NOMO-1 (cell line): ENCODE measurements around the gene GGA2.
"Not testable (repeated sequence)": the region's sequence is repeated elsewhere in the genome, so short reads cannot be mapped to it uniquely, and the experiment has no call there.

Source experiments
- DNase-seq, 2 experiments: peaks; one replicate each; lab custom pipeline; 2025; ENCODE audit not compliant: unreplicated experiment in 2 of 2; lab: John Stamatoyannopoulos, UW

The GGA2 gene, protein sequence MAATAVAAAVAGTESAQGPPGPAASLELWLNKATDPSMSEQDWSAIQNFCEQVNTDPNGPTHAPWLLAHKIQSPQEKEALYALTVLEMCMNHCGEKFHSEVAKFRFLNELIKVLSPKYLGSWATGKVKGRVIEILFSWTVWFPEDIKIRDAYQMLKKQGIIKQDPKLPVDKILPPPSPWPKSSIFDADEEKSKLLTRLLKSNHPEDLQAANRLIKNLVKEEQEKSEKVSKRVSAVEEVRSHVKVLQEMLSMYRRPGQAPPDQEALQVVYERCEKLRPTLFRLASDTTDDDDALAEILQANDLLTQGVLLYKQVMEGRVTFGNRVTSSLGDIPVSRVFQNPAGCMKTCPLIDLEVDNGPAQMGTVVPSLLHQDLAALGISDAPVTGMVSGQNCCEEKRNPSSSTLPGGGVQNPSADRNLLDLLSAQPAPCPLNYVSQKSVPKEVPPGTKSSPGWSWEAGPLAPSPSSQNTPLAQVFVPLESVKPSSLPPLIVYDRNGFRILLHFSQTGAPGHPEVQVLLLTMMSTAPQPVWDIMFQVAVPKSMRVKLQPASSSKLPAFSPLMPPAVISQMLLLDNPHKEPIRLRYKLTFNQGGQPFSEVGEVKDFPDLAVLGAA

DNA sequence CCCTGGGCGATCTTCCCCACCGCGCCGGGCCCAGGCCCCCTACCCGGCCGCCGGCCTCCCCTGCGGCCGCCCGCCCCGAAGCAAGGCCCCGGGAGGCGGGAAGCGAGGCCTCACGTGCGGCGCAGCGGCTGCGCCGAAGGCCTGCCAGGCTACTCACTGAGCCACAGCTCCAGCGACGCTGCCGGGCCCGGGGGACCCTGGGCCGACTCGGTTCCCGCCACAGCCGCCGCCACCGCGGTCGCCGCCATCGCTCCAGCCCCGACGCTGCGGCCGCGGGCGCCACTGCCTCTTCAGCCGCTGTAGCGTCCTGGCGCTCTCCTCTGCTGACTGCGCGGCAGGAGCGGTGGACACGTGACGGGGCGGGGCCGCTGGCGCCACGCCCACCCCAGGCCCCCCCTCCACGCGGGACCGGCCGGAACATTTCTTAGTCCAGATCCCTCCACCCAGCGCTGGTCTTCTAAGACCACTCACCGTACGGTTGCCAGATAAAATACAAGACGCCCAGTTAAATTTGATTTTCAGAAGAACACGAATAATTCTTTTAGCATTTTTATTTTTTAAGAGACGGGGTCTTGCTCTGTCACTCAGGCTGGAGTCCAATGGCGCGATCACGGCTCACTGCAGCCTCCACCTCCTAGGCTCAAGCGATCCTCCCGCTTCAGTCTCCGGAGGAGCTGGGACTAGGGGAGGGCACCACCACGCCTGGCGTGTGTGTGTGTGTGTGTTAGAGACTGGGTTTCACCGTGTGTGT lies at the start of gene GGA2:
Gene GGA2 (minus strand): TSS at position 331 of the 751 bp plus-strand sequence. CDS start 83 bp downstream, at position 248.
- DNase-seq = peak; percentile 62 to 82

DNA sequence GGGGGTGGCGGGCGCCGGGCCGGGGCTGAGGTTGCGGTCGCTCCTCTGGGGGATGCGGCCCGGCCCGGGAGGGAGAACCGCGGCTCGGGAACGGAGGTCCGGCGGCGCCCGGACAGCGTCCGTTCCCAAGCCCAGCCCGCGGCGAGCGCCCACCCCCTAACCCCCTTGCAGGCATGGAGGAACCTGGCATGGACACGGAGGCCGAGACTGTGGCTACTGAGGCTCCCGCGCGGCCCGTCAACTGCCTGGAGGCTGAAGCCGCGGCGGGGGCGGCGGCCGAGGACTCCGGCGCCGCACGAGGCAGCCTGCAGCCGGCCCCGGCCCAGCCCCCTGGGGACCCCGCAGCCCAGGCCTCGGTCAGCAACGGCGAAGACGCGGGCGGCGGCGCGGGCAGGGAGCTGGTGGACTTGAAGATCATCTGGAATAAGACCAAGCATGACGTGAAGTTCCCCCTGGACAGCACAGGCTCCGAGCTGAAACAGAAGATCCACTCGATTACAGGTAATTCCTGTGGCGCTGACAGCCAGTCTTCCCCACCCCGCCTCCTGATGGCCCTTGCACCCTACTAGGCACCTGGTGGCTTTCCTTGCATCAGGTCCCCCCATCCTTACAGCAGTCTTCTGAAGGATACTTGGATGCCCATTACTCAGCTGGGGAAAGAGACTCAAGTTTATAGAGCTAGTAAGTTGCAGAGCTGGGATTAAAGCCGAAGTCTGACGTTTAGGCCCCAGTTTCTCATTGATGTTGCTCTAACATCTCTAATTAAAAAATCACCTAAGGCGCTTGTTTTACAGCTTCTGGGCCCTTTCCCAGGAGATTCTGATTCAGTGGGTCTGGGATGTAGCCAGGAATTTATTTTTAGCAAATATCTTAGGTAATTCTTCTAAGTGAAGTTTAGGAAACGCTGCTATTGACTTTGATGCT lies 47.7 kb upstream of the GGA2 start:
- DNase-seq = no peak

DNA sequence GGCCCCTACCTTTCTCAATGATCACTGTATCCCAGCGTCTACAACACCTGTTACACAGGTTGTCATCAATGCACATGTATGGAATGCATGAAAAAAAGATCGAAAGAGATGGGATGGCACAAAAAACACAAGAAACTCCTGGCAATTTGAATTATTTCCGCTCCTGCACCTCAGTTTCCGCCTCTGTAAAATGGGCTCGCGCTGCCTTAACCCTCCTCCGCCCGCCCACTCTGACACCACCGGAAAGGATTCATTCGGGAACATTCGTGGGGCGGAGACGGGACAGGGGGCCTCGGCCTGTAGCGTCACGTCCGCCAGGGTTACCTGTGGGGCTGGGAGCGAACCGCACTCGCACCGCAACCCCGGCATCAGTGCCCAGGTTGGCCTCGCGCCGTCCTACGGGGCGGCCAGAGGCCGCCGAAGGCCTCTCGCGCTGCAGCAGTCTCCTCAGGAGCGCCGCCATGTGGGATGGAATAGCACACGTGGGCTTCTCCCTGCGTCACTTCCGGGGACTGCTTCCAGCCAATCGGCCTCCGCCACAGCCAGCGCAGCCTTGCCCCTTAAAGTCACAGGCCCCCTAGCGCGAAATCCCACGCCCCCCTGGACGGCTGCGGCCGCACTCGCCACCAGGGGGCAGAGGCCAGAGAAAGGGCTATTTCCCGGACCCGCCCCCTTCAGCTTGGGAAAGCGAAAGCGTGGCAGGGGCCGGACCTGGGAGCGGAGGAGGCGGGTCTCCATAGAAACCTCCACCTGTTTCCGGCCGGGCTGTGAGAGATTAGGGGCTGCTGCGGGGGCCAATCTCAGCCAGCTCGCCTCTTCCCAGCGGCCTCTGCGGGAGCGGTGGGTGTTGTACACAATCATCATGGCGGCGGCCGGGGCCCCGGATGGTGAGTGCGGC lies 46.8 kb upstream of the GGA2 start, which contains the start of the genes EARS2 and UBFD1:
Gene EARS2 (minus strand): TSS at position 470 of the 898 bp plus-strand sequence. CDS start 7 bp downstream, at position 463.
Gene UBFD1 (plus strand): TSS at position 847 of the 898 bp plus-strand sequence. CDS start 16 bp downstream, at position 863.
- DNase-seq = peak; percentile 98 to 100

DNA sequence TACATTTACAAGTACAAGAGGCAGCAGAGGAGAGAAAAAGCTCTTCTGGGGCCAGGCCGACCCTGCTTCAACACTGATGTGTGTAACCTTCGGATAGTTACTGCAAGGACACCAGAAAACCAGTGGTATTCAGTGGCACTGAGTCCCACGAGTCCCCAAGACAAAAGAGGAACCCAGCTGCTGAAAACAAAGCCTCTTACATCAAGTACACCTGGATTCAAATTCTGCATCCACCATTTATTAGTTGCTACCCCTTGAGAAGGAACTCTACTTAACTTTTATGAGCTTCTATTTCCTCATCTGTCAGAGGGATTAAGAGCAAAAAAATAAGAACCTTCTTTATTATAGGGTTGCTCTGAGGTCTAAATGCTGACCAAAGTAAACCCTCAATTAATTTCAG lies 44.2 kb upstream of the GGA2 start:
- DNase-seq = no peak

DNA sequence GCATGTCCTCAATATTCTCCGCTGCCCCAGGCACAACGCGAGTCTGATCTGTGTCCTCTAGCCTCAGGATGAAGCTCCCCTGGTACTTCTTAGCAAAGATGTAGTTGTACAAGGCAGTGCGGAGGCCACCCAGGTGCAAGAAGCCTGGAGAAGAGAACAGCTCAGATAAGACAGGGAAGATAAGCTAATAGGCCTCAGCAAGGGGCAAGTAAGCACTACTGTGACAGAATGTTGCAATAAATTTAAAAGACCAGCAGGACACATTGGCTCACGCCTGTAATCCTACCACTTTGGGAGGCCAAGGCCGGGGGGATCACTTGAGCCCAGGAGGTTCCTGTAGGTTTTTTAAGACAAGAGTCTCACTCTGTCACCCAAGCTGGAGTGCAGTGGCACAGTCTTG lies 41.9 kb upstream of the GGA2 start:
- no peak for DNase-seq

DNA sequence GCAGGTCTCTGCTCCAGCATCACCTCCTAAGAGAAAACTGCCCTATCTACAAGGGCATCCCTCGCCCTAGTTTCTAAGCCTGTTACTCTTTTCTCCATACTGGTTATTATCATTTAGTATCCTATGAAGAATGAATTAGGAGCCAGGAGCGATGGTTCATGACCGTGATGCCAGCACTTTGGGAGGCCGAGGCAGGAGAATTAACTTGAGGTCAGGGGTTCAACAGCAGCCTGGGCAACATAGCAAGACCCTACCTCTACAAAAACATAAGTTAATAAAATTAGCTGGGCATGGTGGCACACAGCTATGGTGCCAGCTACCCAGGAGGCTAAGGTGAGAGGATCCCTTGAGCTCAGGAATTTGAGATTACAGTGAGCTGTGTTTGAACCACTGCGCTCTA lies 39.6 kb upstream of the GGA2 start:
- DNase-seq = no peak

DNA sequence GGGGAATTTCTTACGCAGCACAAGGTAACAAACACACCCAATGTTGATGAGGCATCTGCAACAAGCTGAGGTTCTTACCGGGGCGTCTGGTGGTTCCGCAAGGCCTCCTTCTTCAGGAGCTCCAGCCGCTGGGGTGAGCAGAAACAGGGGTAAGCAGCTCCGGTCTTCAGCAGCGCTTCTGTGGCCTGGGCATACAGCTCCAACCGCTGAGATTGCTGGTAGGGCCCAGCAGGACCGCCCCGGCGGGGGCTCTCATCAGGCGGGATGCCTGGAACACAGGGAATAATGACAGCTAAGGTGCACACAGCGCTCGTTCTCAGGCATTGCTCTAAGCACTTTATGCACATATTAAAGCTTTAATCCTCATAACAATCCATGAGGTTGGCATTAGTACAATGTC lies 34.1 kb upstream of the GGA2 start:
- no peak for DNase-seq

DNA sequence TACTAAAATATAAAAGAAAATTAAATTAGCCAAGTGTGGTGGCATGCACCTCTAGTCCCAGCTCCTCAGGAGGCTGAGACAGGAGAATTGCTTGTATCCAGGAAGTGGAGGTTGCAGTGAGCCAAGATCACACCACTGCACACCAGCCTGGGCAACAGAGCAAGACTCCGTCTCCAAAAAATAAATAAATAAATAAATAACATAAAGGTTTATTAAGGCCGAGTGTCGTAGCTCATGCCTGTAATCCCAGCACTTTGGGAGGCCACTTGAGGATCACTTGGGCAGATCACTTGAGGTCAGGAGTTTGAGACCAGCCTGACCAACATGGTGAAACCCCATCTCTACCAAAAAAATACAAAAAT lies 30.5 kb upstream of the GGA2 start:
- not testable (repeated sequence) for DNase-seq

DNA sequence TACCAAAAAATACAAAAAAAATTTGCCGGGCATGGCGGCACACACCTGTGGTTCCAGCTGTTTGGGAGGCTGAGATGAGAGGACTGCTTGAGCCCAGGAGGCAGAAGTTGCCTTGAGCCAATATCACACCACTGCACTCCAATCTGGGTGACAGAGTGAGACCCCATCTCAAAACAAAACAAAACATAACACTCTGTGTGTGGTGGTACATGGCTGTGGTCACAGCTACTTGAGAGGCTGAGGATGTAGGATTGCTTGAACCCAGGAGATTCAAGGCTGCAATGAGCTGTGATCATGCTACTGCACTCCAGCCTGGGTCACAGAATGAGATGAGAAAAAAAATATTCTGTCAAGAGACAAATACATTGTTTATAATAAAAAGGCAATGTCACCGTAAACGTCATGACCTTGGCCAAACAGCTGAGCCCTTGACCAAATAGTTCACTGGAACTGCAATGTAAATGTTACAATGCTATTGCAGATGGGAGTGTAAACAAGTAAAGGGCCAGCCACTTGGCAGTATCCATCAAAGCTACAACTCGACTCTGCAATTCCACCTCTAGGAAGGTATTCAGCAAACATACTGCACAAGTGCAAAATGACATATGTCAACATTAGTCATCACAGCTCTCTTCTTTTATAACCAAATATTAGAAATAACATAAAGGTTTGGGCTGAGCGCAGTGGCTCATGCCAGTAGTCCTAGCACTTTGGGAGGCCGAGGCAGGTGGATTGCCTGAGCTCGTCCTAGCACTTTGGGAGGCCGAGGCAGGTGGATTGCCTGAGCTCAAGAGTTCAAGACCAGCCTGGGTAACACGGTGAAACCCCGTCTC lies 29.9 kb upstream of the GGA2 start:
- no peak for DNase-seq

DNA sequence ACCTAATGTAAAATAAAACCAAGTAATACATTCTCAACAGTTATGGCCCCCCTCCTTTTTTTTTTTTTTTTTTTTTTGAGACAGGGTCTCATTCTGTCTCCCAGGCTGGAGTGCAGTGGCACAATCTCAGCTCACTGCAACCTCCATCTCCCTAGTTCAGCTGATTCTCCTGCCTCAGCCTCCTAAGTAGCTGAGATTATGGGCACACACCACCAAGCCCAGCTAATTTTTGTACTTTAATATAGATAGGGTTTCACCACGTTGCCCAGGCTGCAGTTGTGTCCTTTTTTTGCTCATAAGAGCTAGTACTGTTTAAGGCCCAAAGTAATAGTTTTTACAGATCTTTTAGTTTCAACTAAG lies 28.6 kb upstream of the GGA2 start:
- no peak for DNase-seq

DNA sequence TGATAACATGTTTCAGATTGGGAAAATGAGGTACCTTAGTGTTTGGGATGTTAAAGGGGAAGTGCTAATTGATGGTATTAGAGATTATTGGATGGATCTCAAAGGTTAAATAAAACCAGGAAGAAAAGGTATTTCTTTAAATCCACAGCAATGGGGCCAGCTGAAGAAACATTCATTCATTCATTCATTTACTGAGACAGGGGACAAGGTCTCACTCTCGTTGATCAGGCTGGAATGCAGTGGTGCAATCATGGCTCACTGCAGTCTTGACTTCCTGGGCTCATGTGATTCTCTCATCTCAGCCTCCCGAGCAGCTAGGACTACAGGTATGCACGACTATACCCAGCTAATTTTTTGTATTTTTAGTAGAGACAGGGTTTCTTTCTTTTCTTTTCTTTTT lies 27.1 kb upstream of the GGA2 start:
- no peak for DNase-seq

DNA sequence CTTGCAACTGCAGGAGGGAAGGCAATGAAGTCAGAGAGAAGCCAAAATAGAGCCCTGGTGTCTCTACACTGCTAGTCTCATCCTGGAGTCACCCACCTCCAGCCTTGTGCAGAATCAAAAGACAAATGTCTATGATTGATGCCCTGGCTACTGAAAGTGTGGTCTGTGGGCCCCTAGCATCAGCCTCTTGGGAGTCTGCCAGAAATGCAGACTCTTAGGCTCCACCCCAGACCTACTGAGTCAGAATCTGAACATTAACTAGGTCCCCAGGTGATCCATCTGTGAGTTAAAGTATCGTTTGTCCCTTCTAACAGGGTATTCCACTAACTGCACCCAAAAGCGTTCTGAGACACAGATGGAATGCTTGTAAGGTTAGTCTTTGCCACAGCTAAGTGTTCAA lies 25.6 kb upstream of the GGA2 start:
- DNase-seq = no peak

DNA sequence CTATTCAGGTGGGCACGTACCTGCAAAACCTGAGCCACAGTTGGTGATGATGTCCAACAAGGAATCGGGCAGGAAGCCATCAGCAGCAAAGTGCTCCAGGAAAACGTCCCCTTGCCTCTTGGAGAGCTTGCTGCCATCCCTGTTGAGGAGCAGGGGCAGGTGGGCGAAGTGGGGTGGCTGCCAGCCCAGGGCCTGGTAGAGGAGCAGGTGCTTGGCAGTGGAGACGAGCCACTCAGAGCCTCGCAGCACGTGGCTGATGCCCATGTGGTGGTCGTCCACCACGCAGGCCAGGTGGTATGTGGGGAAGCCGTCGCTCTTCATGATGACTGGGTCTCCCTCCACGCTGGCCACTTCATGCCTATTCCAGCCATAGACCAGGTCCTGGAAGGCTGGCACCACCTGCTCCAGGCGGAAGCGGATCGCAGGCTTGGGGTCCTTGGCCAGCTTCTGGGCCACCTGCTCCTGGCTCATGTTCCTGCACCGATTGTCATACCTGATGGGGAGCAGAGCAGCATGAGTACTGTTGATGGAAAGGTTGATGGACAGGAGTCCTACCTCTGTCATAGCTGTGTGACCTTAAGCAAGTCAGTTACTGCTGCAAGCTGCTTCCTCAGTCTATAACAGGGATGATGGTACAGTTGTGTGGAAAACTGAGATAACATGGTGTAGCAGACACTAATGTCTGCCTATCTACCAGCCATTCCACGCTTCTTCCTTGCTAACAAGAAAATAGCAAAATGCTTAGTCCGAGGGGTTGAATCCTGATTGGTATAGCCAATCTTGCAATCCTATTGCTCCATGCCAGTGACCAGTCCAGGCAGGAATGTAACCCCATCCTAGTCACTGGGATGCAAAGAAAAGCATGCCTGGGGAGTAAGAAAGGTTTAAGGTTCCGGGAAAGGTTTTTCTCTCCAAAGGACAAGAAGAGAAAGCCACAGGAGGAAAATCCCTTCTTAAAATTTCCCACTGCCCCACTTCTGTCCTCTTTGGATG lies 24.9 kb upstream of the GGA2 start:
- DNase-seq = no peak

DNA sequence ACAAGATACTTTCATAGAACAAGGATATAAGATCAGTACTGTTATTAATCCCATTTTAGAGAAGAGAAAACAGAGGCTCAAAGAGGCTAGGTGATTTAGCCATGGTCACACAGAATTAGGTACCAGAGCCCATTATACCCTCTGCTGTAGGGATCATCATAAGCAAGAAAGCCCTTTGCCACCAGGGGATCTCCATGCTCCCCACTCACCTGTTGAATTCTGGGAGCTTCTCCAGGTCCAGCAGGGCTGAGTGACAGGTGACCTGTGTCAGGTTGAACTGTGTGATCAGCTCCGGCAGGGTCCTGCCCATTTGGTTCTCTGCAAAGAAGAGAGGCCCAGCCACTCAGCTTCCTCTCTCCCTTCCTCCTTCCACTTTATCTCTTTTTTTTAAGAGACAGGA lies 22.2 kb upstream of the GGA2 start:
- no peak for DNase-seq

DNA sequence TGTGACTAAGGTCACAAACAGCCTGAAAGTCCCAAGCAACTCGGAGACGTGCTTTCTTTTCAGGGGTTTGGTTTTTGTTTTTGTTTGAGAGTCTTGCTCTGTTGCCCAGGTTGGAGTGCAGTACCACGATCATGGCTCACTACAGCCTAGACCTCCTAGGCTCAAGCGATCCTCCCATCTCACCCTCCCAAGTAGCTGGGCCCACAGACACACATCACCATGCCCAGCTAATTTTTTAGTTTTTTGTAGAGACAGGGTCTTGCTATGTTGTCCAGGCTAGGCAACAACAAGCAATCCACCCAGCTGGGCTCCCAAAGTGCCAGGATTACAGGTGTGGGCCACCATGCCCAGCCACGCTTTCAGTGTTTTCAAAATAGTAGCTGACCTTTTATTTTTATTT lies 19.8 kb upstream of the GGA2 start:
- DNase-seq = no peak

DNA sequence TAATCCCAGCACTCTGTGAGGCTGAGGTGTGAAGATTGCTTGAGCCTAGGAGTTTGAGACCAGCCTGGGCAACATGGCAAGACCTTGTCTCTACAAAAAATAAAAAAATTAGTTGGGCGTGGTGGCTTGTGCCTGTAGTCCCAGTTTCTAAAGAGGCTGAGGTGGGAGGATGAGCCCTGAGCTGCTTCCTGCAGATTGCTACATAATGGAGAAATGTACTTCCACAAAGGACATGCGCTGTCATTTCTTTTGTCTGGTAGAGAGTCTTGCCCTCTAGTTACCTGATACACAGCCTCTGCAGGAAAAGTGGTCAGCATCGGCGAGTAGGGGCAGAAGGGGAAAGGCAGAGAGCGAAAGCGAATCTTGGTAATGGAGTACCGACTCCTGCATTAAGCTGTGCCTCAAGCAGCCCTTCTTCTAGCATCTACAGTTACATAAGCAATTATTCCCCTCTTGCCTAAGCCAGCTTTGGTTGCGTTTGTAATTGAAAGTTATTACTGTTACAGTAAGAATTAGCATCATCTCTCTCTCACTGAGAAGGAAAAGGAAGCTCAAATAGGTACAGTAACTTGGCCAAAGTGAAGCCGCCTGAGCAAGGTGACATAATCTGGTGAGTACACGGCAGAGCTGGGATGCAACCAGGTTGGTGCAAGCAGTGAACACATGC lies 18.5 kb upstream of the GGA2 start:
- DNase-seq = peak; percentile 29 to 68
